ENCODE results near the gene PEX14.

Gene PEX14

DNA sequence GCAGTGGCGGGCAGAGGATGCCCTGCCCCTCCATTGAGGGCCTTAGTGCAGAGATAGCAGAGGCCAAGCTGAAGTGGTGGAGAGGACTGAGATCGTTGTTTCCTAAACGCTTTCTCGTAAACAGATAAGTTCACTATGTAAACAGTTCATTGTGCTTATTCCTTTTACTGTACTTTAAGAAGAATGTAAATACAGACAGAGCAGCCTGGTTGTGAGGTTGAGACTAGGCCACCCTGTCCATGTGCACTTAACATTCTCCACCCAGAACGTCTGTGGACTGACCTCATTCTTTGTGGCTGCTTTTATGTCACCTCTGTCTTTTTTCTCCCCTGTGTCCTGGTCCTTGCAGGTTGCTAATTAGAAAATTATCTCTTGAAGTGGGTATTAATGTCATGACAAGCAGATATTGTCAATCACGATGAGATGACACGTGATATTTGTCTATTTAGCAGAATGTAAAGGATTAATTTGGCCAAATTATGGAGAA is 36.0 kb upstream of the PEX14 start:
- CTCF ChIA-PET, result interaction anchor here (1.2 kb wide), 1 partner anchor 9 kb away, joined by 4 read pairs; the partner anchor contains the start of gene CENPS
- TF ChIP-seq, protein P1, sequence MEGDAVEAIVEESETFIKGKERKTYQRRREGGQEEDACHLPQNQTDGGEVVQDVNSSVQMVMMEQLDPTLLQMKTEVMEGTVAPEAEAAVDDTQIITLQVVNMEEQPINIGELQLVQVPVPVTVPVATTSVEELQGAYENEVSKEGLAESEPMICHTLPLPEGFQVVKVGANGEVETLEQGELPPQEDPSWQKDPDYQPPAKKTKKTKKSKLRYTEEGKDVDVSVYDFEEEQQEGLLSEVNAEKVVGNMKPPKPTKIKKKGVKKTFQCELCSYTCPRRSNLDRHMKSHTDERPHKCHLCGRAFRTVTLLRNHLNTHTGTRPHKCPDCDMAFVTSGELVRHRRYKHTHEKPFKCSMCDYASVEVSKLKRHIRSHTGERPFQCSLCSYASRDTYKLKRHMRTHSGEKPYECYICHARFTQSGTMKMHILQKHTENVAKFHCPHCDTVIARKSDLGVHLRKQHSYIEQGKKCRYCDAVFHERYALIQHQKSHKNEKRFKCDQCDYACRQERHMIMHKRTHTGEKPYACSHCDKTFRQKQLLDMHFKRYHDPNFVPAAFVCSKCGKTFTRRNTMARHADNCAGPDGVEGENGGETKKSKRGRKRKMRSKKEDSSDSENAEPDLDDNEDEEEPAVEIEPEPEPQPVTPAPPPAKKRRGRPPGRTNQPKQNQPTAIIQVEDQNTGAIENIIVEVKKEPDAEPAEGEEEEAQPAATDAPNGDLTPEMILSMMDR (IDR thresholded peaks at IDR 0.05; ENCODE audit: control extremely low read depth, extremely low read depth, low read depth, missing control alignments), result no peak
- no peak for DNase-seq (ENCODE audit: extremely low spot score)

DNA sequence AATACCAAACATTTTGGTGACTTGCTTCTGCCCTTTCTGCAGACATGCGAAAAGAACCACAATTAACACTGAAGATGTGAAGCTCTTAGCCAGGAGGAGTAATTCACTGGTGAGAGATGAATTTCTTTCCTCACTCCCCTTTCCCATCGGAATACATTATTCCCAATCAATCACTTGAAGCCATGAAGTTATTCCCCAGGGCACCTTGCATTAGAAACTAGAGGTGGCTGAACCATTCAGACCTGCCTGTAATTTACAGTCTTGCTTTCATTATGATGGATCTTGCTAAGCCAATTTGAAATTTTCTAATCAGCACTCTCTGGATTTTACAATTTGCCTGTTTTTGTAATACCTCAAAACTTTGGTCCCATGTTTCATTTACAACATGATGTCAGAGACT is 34.4 kb upstream of the PEX14 start:
- TF ChIP-seq, protein P1 (IDR thresholded peaks at IDR 0.05; ENCODE audit: control extremely low read depth, extremely low read depth, low read depth, missing control alignments), result no peak
- CTCF ChIA-PET, result no interaction called here
- no peak for DNase-seq (ENCODE audit: extremely low spot score)
- POLR2A ChIA-PET, result no interaction called here

More for the DNA sequence above, 36.0 kb upstream of the PEX14 start:
- POLR2A ChIA-PET, result no interaction called here

DNA sequence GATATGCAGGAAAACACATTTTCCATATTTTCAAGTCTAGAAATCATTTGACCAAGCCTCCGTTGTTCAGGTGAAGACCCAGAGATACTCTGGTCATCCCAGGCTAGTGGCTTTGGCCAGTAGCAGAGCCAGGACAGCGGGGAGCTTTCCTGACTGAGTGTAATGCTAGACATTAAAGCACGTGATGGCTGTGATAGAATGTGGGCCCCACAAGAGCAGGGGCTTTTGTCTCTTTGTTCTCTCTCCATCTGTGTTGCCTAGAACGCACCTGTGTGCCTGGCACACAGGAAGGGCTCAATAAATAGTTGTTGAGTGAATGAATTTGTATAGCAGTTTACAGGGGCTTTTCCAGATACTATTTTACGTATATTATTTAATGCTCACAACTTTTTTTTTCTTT is 34.0 kb upstream of the PEX14 start:
- POLR2A ChIA-PET, result no interaction called here
- CTCF ChIA-PET, result no interaction called here

DNA sequence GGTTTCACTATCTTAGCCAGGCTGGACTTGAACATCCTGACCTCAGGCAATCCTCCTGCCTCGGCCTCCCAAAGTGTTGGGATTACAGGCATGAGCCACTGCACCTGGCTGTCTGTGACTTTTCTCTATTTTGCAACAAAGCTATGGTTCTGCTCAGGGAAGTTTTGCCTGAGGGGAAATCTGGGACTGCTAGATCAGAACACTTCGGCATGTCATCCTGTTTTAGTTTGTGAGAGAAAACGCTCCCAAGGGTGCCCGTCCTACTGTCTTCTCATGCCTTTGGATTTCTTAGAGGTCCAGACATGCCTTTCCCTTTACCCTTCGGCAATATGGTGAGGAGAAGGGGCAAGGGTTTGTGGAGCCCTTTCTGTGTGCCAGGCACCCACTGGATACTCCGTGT is 30.5 kb upstream of the PEX14 start:
- CTCF ChIA-PET, result interaction anchor here (1.2 to 4.2 kb wide), 3 partner anchors 9 to 49 kb away, joined by 3 to 23 read pairs (median 4); partner anchors contain the start of gene CENPS
- POLR2A ChIA-PET, result no interaction called here
- TF ChIP-seq, protein P1 (IDR thresholded peaks at IDR 0.05; ENCODE audit: control extremely low read depth, extremely low read depth, low read depth, missing control alignments), result no peak
- no peak for DNase-seq (ENCODE audit: extremely low spot score)

More for the DNA sequence above, 34.0 kb upstream of the PEX14 start:
- no peak for DNase-seq (ENCODE audit: extremely low spot score)
- TF ChIP-seq, protein P1 (IDR thresholded peaks at IDR 0.05; ENCODE audit: control extremely low read depth, extremely low read depth, low read depth, missing control alignments), result no peak

DNA sequence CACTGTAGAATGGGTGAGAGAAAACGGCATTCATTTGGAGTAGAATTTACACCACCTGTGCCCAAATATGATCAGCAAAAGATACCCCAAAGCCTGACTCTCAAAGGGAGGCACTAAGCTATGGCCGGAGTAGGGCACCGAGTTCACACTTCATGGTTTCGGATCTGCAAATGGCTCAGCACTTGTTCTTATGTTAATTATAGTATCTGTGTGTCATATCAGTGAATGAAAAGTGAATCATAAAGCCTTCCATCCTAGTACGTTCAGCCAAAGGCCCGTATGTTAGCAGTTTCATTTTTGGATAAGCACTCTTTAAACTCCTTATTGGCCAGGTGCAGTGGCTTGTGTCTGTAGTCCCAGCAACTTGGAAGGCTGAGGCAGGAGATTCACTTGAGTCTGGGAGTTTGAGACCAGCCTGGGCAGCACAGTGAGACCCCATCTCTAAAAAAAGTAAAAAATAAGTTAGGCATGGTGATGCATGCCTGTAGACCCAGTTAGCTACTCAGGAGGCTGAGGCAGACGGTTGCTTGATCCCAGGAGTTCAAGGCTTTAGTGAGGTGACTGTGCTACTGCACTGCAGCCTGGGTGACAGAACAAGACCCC is 29.9 kb upstream of the PEX14 start:
- TF ChIP-seq, protein P1 (IDR thresholded peaks at IDR 0.05; ENCODE audit: control extremely low read depth, extremely low read depth, low read depth, missing control alignments), result no peak
- ChIA-PET CTCF (interaction anchor here (1.2 to 4.2 kb wide), 2 partner anchors 14 to 48 kb away, joined by 4 to 23 read pairs; partner anchors contain the start of gene CENPS), POLR2A (no interaction called here)
- DNase-seq (ENCODE audit: extremely low spot score), result no peak

DNA sequence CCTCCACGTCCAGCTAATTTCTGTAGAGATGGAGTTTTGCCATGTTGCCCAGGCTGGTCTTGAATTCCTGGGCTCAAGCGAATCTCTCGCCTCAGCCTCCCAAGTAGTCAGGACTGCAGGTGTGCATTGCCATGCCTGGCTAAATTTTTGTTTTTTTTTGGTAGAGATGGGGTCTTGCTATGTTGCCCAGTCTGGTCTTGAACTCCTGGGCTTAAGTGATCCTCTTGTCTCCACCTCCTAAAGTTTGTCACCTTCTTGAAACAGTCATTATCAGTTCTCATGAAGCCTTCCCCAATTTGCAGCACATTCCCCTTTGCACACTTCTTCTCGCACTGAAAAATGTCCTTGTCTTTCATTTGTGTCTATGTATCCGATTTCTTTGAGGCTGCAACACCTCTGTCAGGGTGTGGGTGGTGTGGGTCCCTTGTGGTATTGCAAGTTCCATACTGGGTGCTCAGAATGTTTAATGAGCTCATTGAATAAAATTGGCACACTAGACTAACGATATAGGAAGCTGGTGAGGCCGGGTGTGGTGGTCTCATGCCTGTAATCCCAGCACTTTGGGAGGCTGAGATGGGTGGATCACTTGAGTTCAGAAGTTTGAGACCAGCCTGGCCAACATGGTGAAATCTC is 27.8 kb upstream of the PEX14 start:
- POLR2A ChIA-PET, result interaction anchor here (0.6 kb wide), 1 partner anchor 493 kb away, joined by 7 read pairs; no protein-coding TSS in a partner anchor
- TF ChIP-seq, protein P1 (IDR thresholded peaks at IDR 0.05; ENCODE audit: control extremely low read depth, extremely low read depth, low read depth, missing control alignments), result no peak
- CTCF ChIA-PET, result interaction anchor here (0.8 to 1.4 kb wide), 2 partner anchors 17 to 47 kb away, joined by 3 read pairs; partner anchors contain the start of gene CENPS
- DNase-seq (ENCODE audit: extremely low spot score), result no peak

All from GM10248 (cell line).